Stomach (tissue), 4 donors: ENCODE data around the gene GSE1.

Experiments
- CTCF ChIP-seq, 7 experiments: fragments of 450-650 bp in 4 of 7; fragments of 200-600 bp in 3 of 7; sonication (generic) in 3 of 7; IDR thresholded peaks; one replicate each; pipeline ENCODE4 v1.5.1; 2016 to 2019; ENCODE audit warnings: antibody characterized with exemption in 7 of 7, control low read depth in 2 of 7, mild to moderate bottlenecking in 1 of 7
- EP300 ChIP-seq: sonication (generic); formaldehyde crosslinking; IDR thresholded peaks from one replicate; pipeline ENCODE4 v1.6.1; 2017; ENCODE audit warnings: antibody characterized with exemption
- POLR2A ChIP-seq, 4 donors: fragments of 450-650 bp; IDR thresholded peaks; one replicate each; pipeline ENCODE4 v1.6.1; 2016; ENCODE audit warnings: antibody characterized with exemption in 4 of 4, control low read depth in 2 of 4, mild to moderate bottlenecking in 1 of 4, moderate library complexity in 1 of 4
- POLR2AphosphoS5 ChIP-seq, 3 donors: sonication (generic); formaldehyde crosslinking; IDR thresholded peaks; one replicate each; pipeline ENCODE4 v1.6.1; 2016; ENCODE audit warnings: antibody characterized with exemption in 3 of 3

GRCh38 chr16:85655216-85656129, 42.4 kb downstream of the GSE1 start:
- no peak for TF ChIP-seq CTCF (IDR thresholded peaks at IDR 0.05)
- TF ChIP-seq EP300, result no peak
- TF ChIP-seq POLR2A (IDR thresholded peaks at IDR 0.05), result no peak
- TF ChIP-seq POLR2AphosphoS5 (IDR thresholded peaks at IDR 0.05), result no peak
